GM23338 (cell line): Measurements from ENCODE around the gene CLEC3B. TPM values are rescaled to one million over a fixed set of nuclear protein-coding genes. Genes with fewer than 3 reads are reported as not detected.
A peak's percentile ranks its signal among the peaks of the same experiment; 100 is the strongest.

ENCODE experiments used
- ATAC-seq: fragments of 200-7000 bp; cut with Tn5 transposase; 3 replicates; pipeline ENCODE4 v1.9.1; 2020
- DNase-seq: peaks from one replicate; pipeline ENCODE4 v3.0.0-alpha.2; 2015; ENCODE audit warnings: low spot score
- H2AFZ ChIP-seq: fragments of 200-600 bp; sonication (generic); 2 replicates; pipeline ENCODE4 v1.8.0; 2016; ENCODE audit warnings: antibody characterized with exemption, mild to moderate bottlenecking, moderate library complexity
- H3F3A ChIP-seq: fragments of 200-600 bp; sonication (generic); replicated peaks from 2 replicates; pipeline ENCODE4 v1.8.0; 2017; ENCODE audit warnings: antibody characterized with exemption, mixed run types, low read depth
- H3K27ac ChIP-seq: fragments of 200-600 bp; sonication (generic); 2 replicates; pipeline ENCODE4 v1.6.1; 2016; ENCODE audit warnings: low read depth
- H3K27me3 ChIP-seq: fragments of 200-600 bp; sonication (generic); 2 replicates; pipeline ENCODE4 v1.8.0; 2016; ENCODE audit warnings: mild to moderate bottlenecking, mixed run types, moderate library complexity; ENCODE audit not compliant: insufficient read depth
- H3K36me3 ChIP-seq: fragments of 200-600 bp; sonication (generic); 2 replicates; pipeline ENCODE4 v1.8.0; 2016; ENCODE audit warnings: mild to moderate bottlenecking; ENCODE audit not compliant: insufficient read depth
- H3K4me1 ChIP-seq: fragments of 200-600 bp; sonication (generic); 2 replicates; pipeline ENCODE4 v1.8.0; 2016; ENCODE audit warnings: mild to moderate bottlenecking, moderate library complexity; ENCODE audit not compliant: insufficient read depth
- H3K4me2 ChIP-seq: fragments of 200-600 bp; sonication (generic); 2 replicates; pipeline ENCODE4 v1.7.1; 2017; ENCODE audit warnings: mixed run types
- H3K4me3 ChIP-seq: fragments of 200-600 bp; sonication (generic); 2 replicates; pipeline ENCODE4 v1.6.1; 2016; ENCODE audit warnings: mixed run types
- H3K79me2 ChIP-seq: fragments of 200-600 bp; sonication (generic); replicated peaks from 2 replicates; pipeline ENCODE4 v1.8.0; 2017; ENCODE audit warnings: mild to moderate bottlenecking; ENCODE audit not compliant: insufficient read depth
- H3K9me2 ChIP-seq: fragments of 200-600 bp; sonication (generic); 2 replicates; pipeline ENCODE4 v1.8.0; 2017; ENCODE audit not compliant: insufficient read depth
- H4K20me1 ChIP-seq: fragments of 200-600 bp; sonication (generic); replicated peaks from 2 replicates; pipeline ENCODE4 v1.8.0; 2017; ENCODE audit warnings: mild to moderate bottlenecking; ENCODE audit not compliant: insufficient read depth
- H3K27ac Mint-ChIP-seq: 2 replicates; pipeline ENCODE4 v1.8.0; 2020; ENCODE audit warnings: inconsistent platforms, mild to moderate bottlenecking, moderate library complexity, mixed read lengths
- H3K27me3 Mint-ChIP-seq: 3 replicates; pipeline ENCODE4 v1.8.0; 2022; ENCODE audit warnings: low read depth, mild to moderate bottlenecking, moderate library complexity, mixed read lengths, inconsistent platforms; ENCODE audit not compliant: insufficient read depth, poor library complexity
- H3K36me3 Mint-ChIP-seq: 3 replicates; pipeline ENCODE4 v1.8.0; 2021; ENCODE audit warnings: low read depth, mild to moderate bottlenecking, inconsistent platforms, moderate library complexity, mixed read lengths
- H3K4me1 Mint-ChIP-seq: 3 replicates; pipeline ENCODE4 v1.8.0; 2020; ENCODE audit warnings: mild to moderate bottlenecking, inconsistent platforms, mixed read lengths
- H3K4me3 Mint-ChIP-seq: 3 replicates; pipeline ENCODE4 v1.8.0; 2021; ENCODE audit warnings: moderate library complexity, mild to moderate bottlenecking, inconsistent platforms, mixed read lengths
- H3K9me3 Mint-ChIP-seq: 3 replicates; pipeline ENCODE4 v1.8.0; 2020; ENCODE audit warnings: moderate library complexity, mild to moderate bottlenecking, inconsistent platforms, mixed read lengths
- CREB1 ChIP-seq: fragments of 250-450 bp; sonication (Bioruptor Pico); IDR thresholded peaks from 2 replicates; pipeline ENCODE4 v1.5.0; 2020; ENCODE audit warnings: low read depth, mild to moderate bottlenecking, moderate library complexity
- CTCF ChIP-seq, 2 experiments: fragments of 200-600 bp in 1 of 2; sonication (generic) in 1 of 2; conservative IDR thresholded peaks; 2 replicates each; pipeline versions ENCODE4 v1.5.1 to v1.6.1; 2016 to 2017; ENCODE audit warnings: antibody characterized with exemption in 2 of 2, low read depth in 2 of 2, mild to moderate bottlenecking in 2 of 2, moderate library complexity in 1 of 2
- ETS1 ChIP-seq: IDR thresholded peaks from 2 replicates; pipeline ENCODE4 v1.6.1; 2016; ENCODE audit warnings: antibody characterized with exemption
- EZH2 ChIP-seq: fragments of 200-600 bp; sonication (generic); IDR thresholded peaks from one replicate; pipeline ENCODE4 v1.8.0; 2017; ENCODE audit warnings: antibody characterized with exemption, mild to moderate bottlenecking, low read depth; ENCODE audit not compliant: unreplicated experiment
- EZH2phosphoT487 ChIP-seq: fragments of 200-600 bp; sonication (generic); IDR thresholded peaks from one replicate; pipeline ENCODE4 v1.8.1; 2018; ENCODE audit warnings: antibody characterized with exemption; ENCODE audit not compliant: unreplicated experiment
- JUNB ChIP-seq: IDR thresholded peaks from one replicate; pipeline ENCODE4 v1.6.1; 2016; ENCODE audit warnings: antibody characterized with exemption; ENCODE audit not compliant: unreplicated experiment
- NANOG ChIP-seq: IDR thresholded peaks from 2 replicates; pipeline ENCODE4 v1.6.1; 2016; ENCODE audit warnings: antibody characterized with exemption, borderline replicate concordance
- POLR2AphosphoS5 ChIP-seq: IDR thresholded peaks from 2 replicates; pipeline ENCODE4 v1.6.1; 2016; ENCODE audit warnings: antibody characterized with exemption, low read depth
- REST ChIP-seq: IDR thresholded peaks from one replicate; pipeline ENCODE4 v1.6.1; 2018; ENCODE audit warnings: antibody characterized with exemption; ENCODE audit not compliant: unreplicated experiment
- STAT1 ChIP-seq: IDR thresholded peaks from one replicate; pipeline ENCODE4 v1.6.1; 2016; ENCODE audit warnings: antibody characterized with exemption; ENCODE audit not compliant: unreplicated experiment
- ZNF114 ChIP-seq: fragments of 250-450 bp; sonication (Bioruptor Pico); IDR thresholded peaks from 2 replicates; pipeline ENCODE4 v1.5.0; 2020; ENCODE audit warnings: mild to moderate bottlenecking, moderate library complexity
- ZNF331 ChIP-seq: fragments of 250-450 bp; sonication (Bioruptor Pico); IDR thresholded peaks from 2 replicates; pipeline ENCODE4 v1.5.0; 2020; ENCODE audit warnings: low read depth, mild to moderate bottlenecking, moderate library complexity
- ZNF462 ChIP-seq: fragments of 250-450 bp; sonication (Bioruptor Pico); IDR thresholded peaks from 2 replicates; pipeline ENCODE4 v1.5.0; 2020; ENCODE audit warnings: mild to moderate bottlenecking, moderate library complexity
- polyA plus RNA-seq: library from polyadenylated mRNA; unstranded; fragments of >200 nt; fragmentation: Nextera tagmentation; extraction: Ambion mirVana; gene quantifications from 2 replicates; pipeline ENCODE4 v1.2.1, GENCODE V29; 2016
- total RNA-seq: library from RNA; depleted of rRNA; stranded (reverse); fragments of >200 nt; shearing (Covaris generic); gene quantifications from 2 replicates; pipeline ENCODE4 v1.2.3, GENCODE V29; 2014

Gene CLEC3B
- total and polyA plus RNA-seq, 2 experiments from 2014 or later, result not detected

- peak; percentile 90 to 100 for TF ChIP-seq CTCF (conservative IDR thresholded peaks at IDR 0.05; ENCODE audit: low read depth in 2 of 2)
Observed at GRCh38 chr3:45037720-45038455, 11.8 kb downstream of the CLEC3B start (continued).

- H3K4me3 Mint-ChIP-seq, result no peak overlapping the region
- Histone ChIP-seq H3K4me2 (no peak overlapping the region), H3K4me3 (no peak overlapping the region), H3K4me1 (peaks cover 7% of the 10 kb centered on the region), H4K20me1 (no peaks in the 10 kb centered on the region), H3K27me3 (peaks cover 6% of the 10 kb centered on the region), H3F3A (0 out of 2 replicates have a peak, but pooled peaks cover 4% of the 10 kb centered on the region), H3K9me2 (no peaks in the 10 kb centered on the region), H2AFZ (no peak overlapping the region; the same call in 1 of the 2 replicates), H3K79me2 (no peaks in the 10 kb centered on the region), H3K27ac (no peak overlapping the region), H3K36me3 (no peaks in the 10 kb centered on the region)
- H3K36me3 Mint-ChIP-seq, result no peaks in the 10 kb centered on the region
- no peak for DNase-seq
- H3K27ac Mint-ChIP-seq, result no peak overlapping the region
- peaks cover 9% of the 10 kb centered on the region; the same call in 2 of the 3 replicates for H3K4me1 Mint-ChIP-seq
- H3K9me3 Mint-ChIP-seq, result no peaks in the 10 kb centered on the region
- H3K27me3 Mint-ChIP-seq, result peaks cover 15% of the 10 kb centered on the region
- no peak for ATAC-seq
- TF ChIP-seq POLR2AphosphoS5, result no peak
- TF ChIP-seq REST, result no peak
- TF ChIP-seq STAT1, result no peak
- no peak for TF ChIP-seq ZNF331
- no peak for TF ChIP-seq NANOG
- TF ChIP-seq ETS1, result no peak
- TF ChIP-seq EZH2phosphoT487, result no peak
- TF ChIP-seq EZH2, result no peak
- TF ChIP-seq CREB1 (CRISPR knock-in tag), result no peak
- no peak for TF ChIP-seq JUNB
- TF ChIP-seq ZNF462 (CRISPR knock-in tag), result no peak
- no peak for TF ChIP-seq ZNF114 (CRISPR knock-in tag)
Observed at GRCh38 chr3:45041666-45042065, 15.6 kb downstream of the CLEC3B start.
